ENCODE results near the gene RAET1G. TPM values are rescaled to one million over a fixed set of nuclear protein-coding genes. Genes with fewer than 3 reads are reported as not detected.

The RAET1G gene
- polyA plus RNA-seq, 2 of the 4 experiments (the other 2 are of a cell fraction) = 10.1 to 24.4 TPM

DNA sequence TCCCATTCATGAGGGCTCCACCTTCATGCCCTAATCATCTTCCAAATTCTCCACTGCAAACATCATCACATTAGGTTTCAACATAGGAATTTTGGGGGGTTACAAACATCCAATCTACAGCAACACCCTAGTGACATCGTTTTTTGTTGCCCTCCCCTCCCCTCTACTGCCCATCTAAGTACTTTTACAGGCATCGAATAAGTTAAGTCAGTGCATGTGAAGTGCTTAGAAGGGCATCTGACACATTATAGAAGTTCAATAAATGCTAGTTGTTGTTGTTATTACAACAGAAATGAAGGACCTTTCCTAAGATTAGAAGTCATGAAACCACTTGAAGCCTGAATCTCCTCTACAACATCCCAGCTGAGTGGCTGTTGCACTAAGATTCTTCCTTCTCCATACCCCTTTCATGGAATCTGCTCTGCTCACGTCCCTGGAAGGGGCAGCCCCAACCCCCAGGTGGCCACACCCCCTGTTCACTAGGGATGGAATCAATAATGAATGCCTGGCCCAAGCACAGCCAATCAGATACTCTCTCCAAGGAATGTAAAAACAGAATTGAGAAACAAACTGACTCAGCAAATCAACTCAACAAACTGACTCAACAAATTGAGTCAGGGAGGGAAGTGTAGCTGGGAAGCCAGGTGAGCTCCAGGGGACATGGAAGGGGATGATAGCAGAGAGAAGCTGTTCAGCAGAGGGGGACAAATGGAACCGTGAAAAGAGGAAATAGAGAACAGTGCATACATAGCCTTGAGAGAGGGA is 54.9 kb downstream of the RAET1G start:
- Histone ChIP-seq H3K4me3 (no peak overlapping the region), H3K9me3 (peaks cover 11% of the 10 kb centered on the region; the same call in 1 of the 3 replicates), H3K4me1 (peaks cover 23% of the 10 kb centered on the region; the same call in 2 of the 3 replicates), H3K27ac (peak overlapping the region; percentile 32 to 58; a peak in 4 of 6 replicates), H3K4me2 (peak overlapping the region; percentile 19; the same call in 1 of the 3 replicates)
- ATAC-seq (no peak), DNase-seq (ENCODE audit: low read depth in 1 of 2, low spot score in 1 of 2) (no peak), FAIRE-seq (no peak)
- ChIA-PET POLR2A (no interaction called here), CTCF (interaction anchor here (1.3 to 5.0 kb wide), 3 partner anchors 27 to 33 kb away, joined by 5 to 51 read pairs (median 6); no protein-coding TSS in a partner anchor)
- WGBS (ENCODE audit: missing lambda C conversion rate) = 45% methylated on average over 4 of the region's 4 CpGs
- TF ChIP-seq, protein P1, sequence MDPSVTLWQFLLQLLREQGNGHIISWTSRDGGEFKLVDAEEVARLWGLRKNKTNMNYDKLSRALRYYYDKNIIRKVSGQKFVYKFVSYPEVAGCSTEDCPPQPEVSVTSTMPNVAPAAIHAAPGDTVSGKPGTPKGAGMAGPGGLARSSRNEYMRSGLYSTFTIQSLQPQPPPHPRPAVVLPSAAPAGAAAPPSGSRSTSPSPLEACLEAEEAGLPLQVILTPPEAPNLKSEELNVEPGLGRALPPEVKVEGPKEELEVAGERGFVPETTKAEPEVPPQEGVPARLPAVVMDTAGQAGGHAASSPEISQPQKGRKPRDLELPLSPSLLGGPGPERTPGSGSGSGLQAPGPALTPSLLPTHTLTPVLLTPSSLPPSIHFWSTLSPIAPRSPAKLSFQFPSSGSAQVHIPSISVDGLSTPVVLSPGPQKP (IDR thresholded peaks at IDR 0.05; ENCODE audit: low read depth, low read length) = no peak
- TF ChIP-seq, protein P2, sequence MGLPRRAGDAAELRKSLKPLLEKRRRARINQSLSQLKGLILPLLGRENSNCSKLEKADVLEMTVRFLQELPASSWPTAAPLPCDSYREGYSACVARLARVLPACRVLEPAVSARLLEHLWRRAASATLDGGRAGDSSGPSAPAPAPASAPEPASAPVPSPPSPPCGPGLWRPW (IDR thresholded peaks at IDR 0.05) = no peak
- TF ChIP-seq BHLHE40 (IDR thresholded peaks at IDR 0.05; ENCODE audit: low read depth, low read length) (no peak), POLR2AphosphoS2 (conservative IDR thresholded peaks at IDR 0.05; ENCODE audit: low read length) (no peak), ZNF302 (CRISPR knock-in tag; IDR thresholded peaks at IDR 0.05) (no peak), MAFK (IDR thresholded peaks at IDR 0.05; ENCODE audit: partially characterized antibody) (peak; percentile 96), NFE2L2 (conservative IDR thresholded peaks at IDR 0.05; ENCODE audit: low read length) (0 out of 2 replicates have a peak, but pooled peaks have one; percentile 9), ZC3H11A (IDR thresholded peaks at IDR 0.05) (no peak)
- TF ChIP-seq, protein P3, sequence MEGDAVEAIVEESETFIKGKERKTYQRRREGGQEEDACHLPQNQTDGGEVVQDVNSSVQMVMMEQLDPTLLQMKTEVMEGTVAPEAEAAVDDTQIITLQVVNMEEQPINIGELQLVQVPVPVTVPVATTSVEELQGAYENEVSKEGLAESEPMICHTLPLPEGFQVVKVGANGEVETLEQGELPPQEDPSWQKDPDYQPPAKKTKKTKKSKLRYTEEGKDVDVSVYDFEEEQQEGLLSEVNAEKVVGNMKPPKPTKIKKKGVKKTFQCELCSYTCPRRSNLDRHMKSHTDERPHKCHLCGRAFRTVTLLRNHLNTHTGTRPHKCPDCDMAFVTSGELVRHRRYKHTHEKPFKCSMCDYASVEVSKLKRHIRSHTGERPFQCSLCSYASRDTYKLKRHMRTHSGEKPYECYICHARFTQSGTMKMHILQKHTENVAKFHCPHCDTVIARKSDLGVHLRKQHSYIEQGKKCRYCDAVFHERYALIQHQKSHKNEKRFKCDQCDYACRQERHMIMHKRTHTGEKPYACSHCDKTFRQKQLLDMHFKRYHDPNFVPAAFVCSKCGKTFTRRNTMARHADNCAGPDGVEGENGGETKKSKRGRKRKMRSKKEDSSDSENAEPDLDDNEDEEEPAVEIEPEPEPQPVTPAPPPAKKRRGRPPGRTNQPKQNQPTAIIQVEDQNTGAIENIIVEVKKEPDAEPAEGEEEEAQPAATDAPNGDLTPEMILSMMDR (IDR thresholded peaks at IDR 0.05) = no peak

Other genes with a start within 250 kb of the RAET1G start
- 18.5 and 19.8 TPM in 2 replicates for gene LATS1, start 205.0 kb downstream of the RAET1G start, polyA plus RNA-seq (2011; rRNA removed)
- gene LATS1, start 205.0 kb downstream of the RAET1G start, polyA plus RNA-seq (2017; fragmentation: RNase III; extraction: RNeasy Plus Mini Kit Qiagen cat#74134 plus additional on column Dnase treatment) = 6.1 to 6.6 TPM (median 6.2 TPM) in 3 replicates
- gene NUP43, start 176.6 kb downstream of the RAET1G start, polyA plus RNA-seq (2011; rRNA removed) = 40.3 and 49.5 TPM in 2 replicates
- gene NUP43, start 176.6 kb downstream of the RAET1G start, polyA plus RNA-seq (2017; fragmentation: RNase III; extraction: RNeasy Plus Mini Kit Qiagen cat#74134 plus additional on column Dnase treatment) = 19.2 to 21.3 TPM (median 20.0 TPM) in 3 replicates
- gene PCMT1, start 173.4 kb downstream of the RAET1G start, polyA plus RNA-seq (2011; rRNA removed) = 89.5 and 99.3 TPM in 2 replicates
- 86.6 to 92.4 TPM (median 91.0 TPM) in 3 replicates for gene PCMT1, start 173.4 kb downstream of the RAET1G start, polyA plus RNA-seq (2017; fragmentation: RNase III; extraction: RNeasy Plus Mini Kit Qiagen cat#74134 plus additional on column Dnase treatment)
- 57.7 and 59.2 TPM in 2 replicates for gene LRP11, start 58.8 kb downstream of the RAET1G start, polyA plus RNA-seq (2011; rRNA removed)
- gene LRP11, start 58.8 kb downstream of the RAET1G start, polyA plus RNA-seq (2017; fragmentation: RNase III; extraction: RNeasy Plus Mini Kit Qiagen cat#74134 plus additional on column Dnase treatment) = 37.4 to 53.8 TPM (median 48.9 TPM) in 3 replicates
- gene RAET1E, start 25.0 kb downstream of the RAET1G start, polyA plus RNA-seq (2011; rRNA removed) = 2.8 and 4.2 TPM in 2 replicates
- gene RAET1E, start 25.0 kb downstream of the RAET1G start, polyA plus RNA-seq (2017; fragmentation: RNase III; extraction: RNeasy Plus Mini Kit Qiagen cat#74134 plus additional on column Dnase treatment) = 3.3 to 5.4 TPM (median 4.5 TPM) in 3 replicates
- 2.7 and 3.2 TPM in 2 replicates for gene ULBP2, start 18.9 kb upstream of the RAET1G start, polyA plus RNA-seq (2011; rRNA removed)
- 4.2 to 5.0 TPM (median 4.5 TPM) in 3 replicates for gene ULBP2, start 18.9 kb upstream of the RAET1G start, polyA plus RNA-seq (2017; fragmentation: RNase III; extraction: RNeasy Plus Mini Kit Qiagen cat#74134 plus additional on column Dnase treatment)
- gene ULBP1, start 40.8 kb upstream of the RAET1G start, polyA plus RNA-seq (2011; rRNA removed) = 5.7 and 6.6 TPM in 2 replicates
- 0.89 to 1.2 TPM (median 1.1 TPM) in 3 replicates for gene ULBP1, start 40.8 kb upstream of the RAET1G start, polyA plus RNA-seq (2017; fragmentation: RNase III; extraction: RNeasy Plus Mini Kit Qiagen cat#74134 plus additional on column Dnase treatment)
- 0.09 TPM in 1 of 2 replicates, not detected in the other for gene RAET1L, start 102.4 kb upstream of the RAET1G start, polyA plus RNA-seq (2011; rRNA removed)
- 0.18 to 0.22 TPM in 2 of 3 replicates, not detected in the other for gene RAET1L, start 102.4 kb upstream of the RAET1G start, polyA plus RNA-seq (2017; fragmentation: RNase III; extraction: RNeasy Plus Mini Kit Qiagen cat#74134 plus additional on column Dnase treatment)
- gene ULBP3, start 146.0 kb upstream of the RAET1G start, polyA plus RNA-seq (2011; rRNA removed) = 3.4 and 3.9 TPM in 2 replicates
- 2.0 to 2.7 TPM (median 2.1 TPM) in 3 replicates for gene ULBP3, start 146.0 kb upstream of the RAET1G start, polyA plus RNA-seq (2017; fragmentation: RNase III; extraction: RNeasy Plus Mini Kit Qiagen cat#74134 plus additional on column Dnase treatment)
- 0.29 and 0.34 TPM in 2 replicates for gene PPP1R14C, start 219.9 kb upstream of the RAET1G start, polyA plus RNA-seq (2011; rRNA removed)
- gene PPP1R14C, start 219.9 kb upstream of the RAET1G start, polyA plus RNA-seq (2017; fragmentation: RNase III; extraction: RNeasy Plus Mini Kit Qiagen cat#74134 plus additional on column Dnase treatment) = 0.31 to 0.46 TPM (median 0.43 TPM) in 3 replicates